Stimulated activated CD8-positive, alpha-beta memory T cell treated with anti-CD3 and anti-CD28 coated beads, Interleukin-15, amount 100 ng/mL, for 1 hour (primary cell): Measurements from ENCODE around the gene NDUFB1.

Experiments used
- DNase-seq: peaks from one replicate; pipeline ENCODE4 v3.0.0-alpha.2; 2020; ENCODE audit warnings: low read depth

NDUFB1 gene

GRCh38 chr14:92093320-92093719 lies 28.2 kb downstream of the NDUFB1 start:
- no peak for DNase-seq

DNA sequence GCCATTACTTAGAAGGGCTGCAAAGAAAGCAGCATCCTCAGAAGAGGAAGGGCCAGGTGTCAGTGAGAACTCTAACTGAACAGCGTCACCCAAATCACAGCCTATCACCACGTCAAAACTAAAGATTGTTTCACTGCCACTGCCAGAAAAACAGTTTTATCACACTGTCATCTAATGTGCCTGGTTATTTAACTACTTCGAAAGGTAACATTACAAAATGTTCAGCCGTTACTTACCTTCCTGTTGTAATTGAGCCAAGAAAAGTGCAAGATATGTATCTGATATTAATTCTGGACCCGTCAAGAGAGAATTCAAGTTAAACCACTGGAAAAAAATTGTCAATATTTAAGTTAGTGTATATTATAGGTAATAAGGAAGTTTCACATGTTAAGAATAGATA lies 33.0 kb downstream of the NDUFB1 start:
- DNase-seq: no peak

GRCh38 chr14:92074555-92074954 lies 47.0 kb downstream of the NDUFB1 start:
- DNase-seq: no peak
